ENCODE results near the gene GNG2. TPM values are rescaled to one million over a fixed set of nuclear protein-coding genes. Genes with fewer than 3 reads are reported as not detected.

GNG2 gene
- total and polyA plus RNA-seq, 3 experiments from 2014 or later: 106 to 218 (median 112) TPM

DNA sequence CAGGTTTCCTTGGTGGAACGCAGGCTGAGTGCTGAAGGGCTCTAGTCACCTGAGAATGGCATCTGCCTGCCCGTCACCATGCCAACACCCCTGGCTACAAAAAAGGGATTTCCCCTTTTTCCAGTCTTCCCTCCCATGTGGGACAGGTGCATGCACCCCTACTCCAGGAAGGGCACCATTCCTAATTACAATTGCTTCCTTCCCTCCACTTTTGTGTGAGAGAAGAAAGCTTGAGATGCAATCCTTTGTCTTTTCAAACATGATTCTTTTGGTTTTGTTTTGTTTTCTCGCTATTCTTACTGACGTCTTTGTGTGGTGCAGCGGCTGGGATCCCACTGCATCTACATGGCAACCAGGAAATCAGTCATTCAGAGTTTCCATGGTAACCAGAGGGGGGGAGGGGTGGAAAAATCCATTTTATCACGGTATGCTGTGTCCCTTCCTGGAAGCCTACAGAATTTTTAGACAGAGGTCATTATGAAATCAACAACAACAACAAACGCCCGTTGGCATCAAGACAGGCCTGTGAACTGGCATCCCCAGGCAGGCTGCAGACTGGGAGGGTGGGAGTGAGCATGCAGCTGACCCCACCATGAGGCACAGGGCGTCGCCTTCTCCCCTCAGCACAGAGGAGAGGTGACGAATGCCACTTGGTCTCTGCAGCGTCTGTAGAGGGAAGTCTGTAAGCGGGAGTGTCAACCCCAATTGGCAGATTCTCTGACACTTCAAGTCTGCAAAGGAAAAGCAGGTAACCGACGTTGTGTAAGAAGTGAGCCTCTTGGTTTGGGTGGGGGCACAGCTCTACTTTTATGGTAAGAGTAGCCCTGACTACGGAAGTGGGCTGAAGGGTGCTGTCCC, 13.6 kb upstream of the GNG2 start:
- Histone ChIP-seq H3K27ac (ENCODE audit: low read depth, low read length) (peak overlapping the region; percentile 98), H3K9me3 (ENCODE audit: low read length) (no peaks in the 10 kb centered on the region), H3K36me3 (ENCODE audit: insufficient read depth, low read length) (no peaks in the 10 kb centered on the region), H3K4me3 (ENCODE audit: low read length) (peak overlapping the region; percentile 72), H3K27me3 (ENCODE audit: insufficient read depth, low read length, poor library complexity, severe bottlenecking) (no peaks in the 10 kb centered on the region), H3K4me1 (ENCODE audit: insufficient read depth, low read length) (peaks cover 53% of the 10 kb centered on the region)
- ChIA-PET CTCF (interaction anchor here (0.9 to 3.5 kb wide), 10 partner anchors 9 to 132 kb away, joined by 3 to 24 read pairs (median 5); partner anchors contain the start of gene GNG2), POLR2A (interaction anchor here (0.5 to 2.3 kb wide), 9 partner anchors 8 to 1306 kb away, joined by 3 to 60 read pairs (median 3); partner anchors contain the start of genes DDHD1 and GNG2)
- H3K27ac Mint-ChIP-seq: peak overlapping the region; percentile 96 to 100 (median 99)
- peaks cover 0 to 7% (median 3%) of the 10 kb centered on the region in 5 donors for H3K9me3 Mint-ChIP-seq
- H3K27me3 Mint-ChIP-seq: peaks cover 0 to 11% of the 10 kb centered on the region in 2 donors
- H3K36me3 Mint-ChIP-seq: peaks cover 0 to 4% (median 2%) of the 10 kb centered on the region in 3 donors
- H3K4me3 Mint-ChIP-seq: peak overlapping the region; percentile 86 to 95 (median 87)
- peak; percentile 76 to 97 (median 95) for DNase-seq
- H3K4me1 Mint-ChIP-seq: peaks cover 64 to 79% (median 73%) of the 10 kb centered on the region in 3 donors

GRCh38 chr14:51847489-51847796, 13.0 kb upstream of the GNG2 start:
- Mint-ChIP-seq H3K4me3 (peak overlapping the region; percentile 86 to 95 (median 87)), H3K36me3 (peaks cover 0 to 4% (median 2%) of the 10 kb centered on the region in 3 donors), H3K9me3 (peaks cover 0 to 7% (median 3%) of the 10 kb centered on the region in 5 donors), H3K27ac (peak overlapping the region; percentile 96 to 100 (median 99)), H3K27me3 (peaks cover 0 to 11% of the 10 kb centered on the region in 2 donors), H3K4me1 (peaks cover 68 to 85% (median 79%) of the 10 kb centered on the region in 3 donors)
- Histone ChIP-seq H3K9me3 (ENCODE audit: low read length) (no peaks in the 10 kb centered on the region), H3K27me3 (ENCODE audit: insufficient read depth, low read length, poor library complexity, severe bottlenecking) (no peaks in the 10 kb centered on the region), H3K36me3 (ENCODE audit: insufficient read depth, low read length) (no peaks in the 10 kb centered on the region), H3K4me3 (ENCODE audit: low read length) (no peak overlapping the region), H3K27ac (ENCODE audit: low read depth, low read length) (peak overlapping the region; percentile 98), H3K4me1 (ENCODE audit: insufficient read depth, low read length) (peaks cover 59% of the 10 kb centered on the region)
- ChIA-PET CTCF (interaction anchor here (0.9 to 3.5 kb wide), 10 partner anchors 9 to 131 kb away, joined by 3 to 24 read pairs (median 5); partner anchors contain the start of gene GNG2), POLR2A (interaction anchor here (0.7 to 2.3 kb wide), 5 partner anchors 9 to 42 kb away, joined by 3 to 60 read pairs (median 4); partner anchors contain the start of gene GNG2)
- no peak for DNase-seq

DNA sequence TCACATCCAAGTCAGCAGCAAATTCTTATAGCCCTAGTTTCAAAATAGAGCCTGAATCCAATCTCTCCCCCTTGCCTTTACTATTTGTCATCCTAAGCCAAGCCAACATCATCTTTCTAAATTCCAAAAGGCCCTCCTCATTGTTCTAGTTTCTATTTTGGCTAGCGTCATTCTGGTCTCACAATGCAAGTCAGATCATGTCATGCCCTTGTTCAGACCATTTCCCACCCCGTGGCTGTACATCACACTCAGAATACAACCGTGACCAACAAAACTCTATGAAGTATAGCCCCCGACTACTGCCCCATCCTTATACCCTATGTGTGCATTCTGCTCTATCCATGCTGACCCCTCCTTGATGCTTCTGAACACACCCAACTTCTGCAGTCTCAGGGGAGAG, 12.3 kb upstream of the GNG2 start:
- Mint-ChIP-seq H3K4me1 (peaks cover 75 to 92% (median 86%) of the 10 kb centered on the region in 3 donors), H3K36me3 (peaks cover 0 to 4% (median 2%) of the 10 kb centered on the region in 3 donors), H3K4me3 (peak overlapping the region; percentile 60 to 76 (median 66)), H3K27me3 (peaks cover 0 to 11% of the 10 kb centered on the region in 2 donors), H3K9me3 (peaks cover 0 to 7% (median 3%) of the 10 kb centered on the region in 5 donors), H3K27ac (peak overlapping the region; percentile 93 to 100 (median 98))
- H3K4me1 ChIP-seq (ENCODE audit: insufficient read depth, low read length): peaks cover 62% of the 10 kb centered on the region
- no peaks in the 10 kb centered on the region for H3K27me3 ChIP-seq (ENCODE audit: insufficient read depth, low read length, poor library complexity, severe bottlenecking)
- ChIA-PET CTCF (interaction anchor here (1.5 to 2.1 kb wide), 3 partner anchors 20 to 58 kb away, joined by 5 to 7 read pairs (median 5); no protein-coding TSS in a partner anchor), POLR2A (interaction anchor here (2.3 kb wide), 1 partner anchor 13 kb away, joined by 60 read pairs; the partner anchor contains the start of gene GNG2)
- DNase-seq: no peak
- no peaks in the 10 kb centered on the region for H3K36me3 ChIP-seq (ENCODE audit: insufficient read depth, low read length)
- no peaks in the 10 kb centered on the region for H3K9me3 ChIP-seq (ENCODE audit: low read length)
- H3K27ac ChIP-seq (ENCODE audit: low read depth, low read length): peak overlapping the region; percentile 98
- H3K4me3 ChIP-seq (ENCODE audit: low read length): peak overlapping the region; percentile 30

GRCh38 chr14:51849097-51849496, 11.3 kb upstream of the GNG2 start:
- ChIA-PET CTCF (no interaction called here), POLR2A (interaction anchor here (2.0 kb wide), 1 partner anchor 12 kb away, joined by 9 read pairs; the partner anchor contains the start of gene GNG2)
- Histone ChIP-seq H3K9me3 (ENCODE audit: low read length) (no peaks in the 10 kb centered on the region), H3K27ac (ENCODE audit: low read depth, low read length) (no peak overlapping the region), H3K4me3 (ENCODE audit: low read length) (no peak overlapping the region), H3K27me3 (ENCODE audit: insufficient read depth, low read length, poor library complexity, severe bottlenecking) (no peaks in the 10 kb centered on the region), H3K36me3 (ENCODE audit: insufficient read depth, low read length) (no peaks in the 10 kb centered on the region), H3K4me1 (ENCODE audit: insufficient read depth, low read length) (peaks cover 53% of the 10 kb centered on the region)
- DNase-seq: peak in 1 of 5 donors; percentile 69
- Mint-ChIP-seq H3K27ac (peak overlapping the region; percentile 75 to 100 (median 96)), H3K36me3 (peaks cover 0 to 2% (median 1%) of the 10 kb centered on the region in 3 donors), H3K4me3 (peak overlapping the region; percentile 7 to 76 (median 33)), H3K4me1 (peaks cover 73 to 86% (median 86%) of the 10 kb centered on the region in 3 donors), H3K27me3 (peaks cover 0 to 8% of the 10 kb centered on the region in 2 donors), H3K9me3 (peaks cover 0 to 7% (median 3%) of the 10 kb centered on the region in 5 donors)

- Histone ChIP-seq H3K27ac (ENCODE audit: low read depth, low read length) (no peak overlapping the region), H3K27me3 (ENCODE audit: insufficient read depth, low read length, poor library complexity, severe bottlenecking) (no peaks in the 10 kb centered on the region), H3K9me3 (ENCODE audit: low read length) (no peaks in the 10 kb centered on the region), H3K36me3 (ENCODE audit: insufficient read depth, low read length) (no peaks in the 10 kb centered on the region), H3K4me3 (ENCODE audit: low read length) (no peak overlapping the region), H3K4me1 (ENCODE audit: insufficient read depth, low read length) (peaks cover 41% of the 10 kb centered on the region)
- peak overlapping the region in 3 of 8 donors; percentile 18 to 54 (median 19) for H3K27ac Mint-ChIP-seq
- peaks cover 0 to 10% of the 10 kb centered on the region in 2 donors for H3K27me3 Mint-ChIP-seq
- H3K4me3 Mint-ChIP-seq: peak overlapping the region in 1 of 7 donors; percentile 59
- H3K4me1 Mint-ChIP-seq: peaks cover 72 to 90% (median 78%) of the 10 kb centered on the region in 3 donors
- H3K9me3 Mint-ChIP-seq: peaks cover 0 to 7% (median 3%) of the 10 kb centered on the region in 5 donors
- H3K36me3 Mint-ChIP-seq: peaks cover 0 to 2% (median 1%) of the 10 kb centered on the region in 3 donors
- CTCF ChIA-PET: no interaction called here
- DNase-seq: no peak
- POLR2A ChIA-PET: interaction anchor here (0.8 to 2.0 kb wide), 2 partner anchors 10 to 76 kb away, joined by 3 to 9 read pairs; partner anchors contain the start of gene GNG2
Observed at GRCh38 chr14:51850651-51851050, 9.8 kb upstream of the GNG2 start.

DNA sequence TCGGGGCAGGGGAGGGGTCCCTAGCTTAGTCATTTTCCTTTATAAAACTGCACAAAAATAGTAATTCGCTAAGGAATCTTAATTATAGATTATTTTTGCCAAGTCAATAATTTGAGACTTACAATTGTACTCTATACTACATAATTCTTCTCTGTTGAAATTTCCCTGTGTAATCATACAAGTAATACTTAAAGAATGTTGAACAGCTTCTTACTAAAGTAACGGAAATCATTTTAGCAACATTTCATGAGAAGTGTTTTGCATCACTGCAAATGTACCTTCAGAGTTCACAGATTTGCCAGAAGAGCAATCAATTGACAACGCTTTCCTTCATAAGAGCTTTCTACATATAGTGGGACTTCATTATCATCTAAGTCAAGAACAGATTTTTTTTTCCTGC, 7.9 kb upstream of the GNG2 start:
- DNase-seq: no peak
- H3K4me1 ChIP-seq (ENCODE audit: insufficient read depth, low read length): peaks cover 38% of the 10 kb centered on the region
- H3K4me3 ChIP-seq (ENCODE audit: low read length): no peak overlapping the region
- H3K4me1 Mint-ChIP-seq: peaks cover 67 to 81% (median 70%) of the 10 kb centered on the region in 3 donors
- H3K36me3 Mint-ChIP-seq: peaks cover 0 to 1% (median 0%) of the 10 kb centered on the region in 3 donors
- CTCF ChIA-PET: interaction anchor here (1.5 kb wide), 1 partner anchor 8 kb away, joined by 6 read pairs; the partner anchor contains the start of gene GNG2
- no peaks in the 10 kb centered on the region for H3K36me3 ChIP-seq (ENCODE audit: insufficient read depth, low read length)
- POLR2A ChIA-PET: interaction anchor here (0.9 kb wide), 1 partner anchor 8 kb away, joined by 3 read pairs; no protein-coding TSS in a partner anchor
- H3K27ac ChIP-seq (ENCODE audit: low read depth, low read length): no peak overlapping the region
- no peaks in the 10 kb centered on the region for H3K9me3 ChIP-seq (ENCODE audit: low read length)
- peak overlapping the region in 5 of 8 donors; percentile 53 to 93 (median 59) for H3K27ac Mint-ChIP-seq
- H3K27me3 ChIP-seq (ENCODE audit: insufficient read depth, low read length, poor library complexity, severe bottlenecking): no peaks in the 10 kb centered on the region
- H3K4me3 Mint-ChIP-seq: peak overlapping the region in 6 of 7 donors; percentile 1 to 22 (median 16)
- H3K9me3 Mint-ChIP-seq: peaks cover 0 to 7% (median 0%) of the 10 kb centered on the region in 5 donors
- H3K27me3 Mint-ChIP-seq: peaks cover 0 to 2% of the 10 kb centered on the region in 2 donors

GRCh38 chr14:51855234-51855633, 5.2 kb upstream of the GNG2 start:
- Mint-ChIP-seq H3K9me3 (peaks cover 0 to 3% (median 0%) of the 10 kb centered on the region in 5 donors), H3K27ac (no peak overlapping the region), H3K4me1 (peaks cover 63 to 83% (median 69%) of the 10 kb centered on the region in 3 donors), H3K36me3 (peaks cover 0 to under 1% (median 0%) of the 10 kb centered on the region in 3 donors), H3K27me3 (peaks cover 0 to 2% of the 10 kb centered on the region in 2 donors), H3K4me3 (no peak overlapping the region)
- Histone ChIP-seq H3K27ac (ENCODE audit: low read depth, low read length) (no peak overlapping the region), H3K27me3 (ENCODE audit: insufficient read depth, low read length, poor library complexity, severe bottlenecking) (no peaks in the 10 kb centered on the region), H3K36me3 (ENCODE audit: insufficient read depth, low read length) (no peaks in the 10 kb centered on the region), H3K4me1 (ENCODE audit: insufficient read depth, low read length) (peaks cover 45% of the 10 kb centered on the region), H3K4me3 (ENCODE audit: low read length) (no peak overlapping the region), H3K9me3 (ENCODE audit: low read length) (no peaks in the 10 kb centered on the region)
- CTCF ChIA-PET: interaction anchor here (0.9 to 1.3 kb wide), 3 partner anchors 8 to 123 kb away, joined by 3 to 5 read pairs (median 5); no protein-coding TSS in a partner anchor
- no peak for DNase-seq
- POLR2A ChIA-PET: no interaction called here
